GM12878 (cell line): Measurements from ENCODE around the gene ZNF121. TPM values are rescaled to one million over a fixed set of nuclear protein-coding genes. Genes with fewer than 3 reads are reported as not detected.
"Not testable (repeated sequence)": the region's sequence is repeated elsewhere in the genome, so short reads cannot be mapped to it uniquely, and the experiment has no call there.

ENCODE experiments used
- ATAC-seq: fragments of 200-7000 bp; cut with Tn5 transposase; 3 replicates; pipeline ENCODE4 v1.9.1; 2020; ENCODE audit warnings: mild to moderate bottlenecking, moderate library complexity
- BruUV-seq: library from RNA; stranded (reverse); fragments of 400-500 nt; replicated peaks from 2 replicates; lab custom pipeline; 2021; lab: Mats Ljungman, UMichigan
- CTCF ChIA-PET: fragments of 300-600 bp; sonication (Branson Sonifier 250); formaldehyde crosslinking; extraction: SDS; loops from one replicate; lab custom pipeline; 2021; ENCODE audit warnings: inconsistent platforms; lab: Yijun Ruan, JAX
- POLR2A ChIA-PET: fragments of 350-600 bp; formaldehyde crosslinking; extraction: SDS; loops from one replicate; lab custom pipeline; 2021; ENCODE audit warnings: inconsistent platforms; lab: Charles Lee
- RAD21 ChIA-PET: fragments of 300-600 bp; sonication (Branson Sonifier 250); formaldehyde crosslinking; loops from one replicate; lab custom pipeline; 2023; ENCODE audit warnings: antibody characterized with exemption; ENCODE audit not compliant: unreplicated experiment; lab: Charles Lee
- SMC1A ChIA-PET: fragments of 300-600 bp; sonication (Branson Sonifier 250); formaldehyde crosslinking; loops from one replicate; lab custom pipeline; 2023; ENCODE audit not compliant: unreplicated experiment, uncharacterized antibody; lab: Charles Lee
- DNase-seq: peaks from one replicate; pipeline ENCODE4 v3.0.0-alpha.2; 2011; ENCODE audit warnings: low read depth, low spot score
- FAIRE-seq: peaks from 3 replicates; lab custom pipeline; 2011; peaks lifted over from hg19 to GRCh38; lab: Jason Lieb, UNC
- H2AFZ ChIP-seq: 2 replicates; pipeline ENCODE4 v1.6.0; 2011; ENCODE audit warnings: low read depth, low read length, control low read depth; ENCODE audit not compliant: control insufficient read depth
- H3K27ac ChIP-seq: 2 replicates; pipeline ENCODE4 v1.5.1; 2011; ENCODE audit warnings: control low read depth; ENCODE audit not compliant: control insufficient read depth, insufficient read depth
- H3K27me3 ChIP-seq, 2 experiments: replicated peaks in 1 of 2; 2 replicates each; pipeline versions ENCODE4 v1.6.0 to v1.6.1; 2011; ENCODE audit warnings: low read length in 1 of 2; ENCODE audit not compliant: control insufficient read depth in 2 of 2, insufficient read depth in 2 of 2
- H3K36me3 ChIP-seq, 2 experiments: 2 replicates each; pipeline ENCODE4 v1.5.1; 2011; ENCODE audit warnings: low read length in 1 of 2; ENCODE audit not compliant: control insufficient read depth in 2 of 2, insufficient read depth in 2 of 2
- H3K4me1 ChIP-seq: 2 replicates; pipeline ENCODE4 v1.6.1; 2011; ENCODE audit warnings: mild to moderate bottlenecking, low read length, moderate library complexity, mixed read lengths; ENCODE audit not compliant: control insufficient read depth, insufficient read depth
- H3K4me2 ChIP-seq: 2 replicates; pipeline ENCODE4 v1.6.0; 2011; ENCODE audit warnings: control low read depth; ENCODE audit not compliant: control insufficient read depth, insufficient read depth
- H3K4me3 ChIP-seq: fragments of 200-600 bp; sonication (generic); 2 replicates; pipeline ENCODE4 v1.5.1; 2016
- H3K79me2 ChIP-seq: 2 replicates; pipeline ENCODE4 v1.6.0; 2011; ENCODE audit warnings: low read length; ENCODE audit not compliant: control insufficient read depth, insufficient read depth
- H3K9ac ChIP-seq: 2 replicates; pipeline ENCODE4 v1.8.0; 2011; ENCODE audit warnings: low read length, control low read depth, mixed read lengths; ENCODE audit not compliant: control insufficient read depth, insufficient read depth
- H3K9me3 ChIP-seq: replicated peaks from 3 replicates; pipeline ENCODE4 v1.5.1; 2011; ENCODE audit warnings: mild to moderate bottlenecking, low read length; ENCODE audit not compliant: control insufficient read depth, insufficient read depth
- H4K20me1 ChIP-seq: 2 replicates; pipeline ENCODE4 v1.6.0; 2011; ENCODE audit not compliant: control insufficient read depth, insufficient read depth
- ATF7 ChIP-seq: fragments of 450-650 bp; IDR thresholded peaks from 2 replicates; pipeline ENCODE4 v1.6.1; 2016; ENCODE audit warnings: low read depth, mild to moderate bottlenecking
- CHD2 ChIP-seq: IDR thresholded peaks from 2 replicates; pipeline ENCODE4 v1.6.1; 2011; ENCODE audit warnings: low read depth, low read length, improper control_type of control experiment, borderline replicate concordance
- GABPA ChIP-seq: IDR thresholded peaks from 2 replicates; pipeline ENCODE4 v1.6.1; 2014; ENCODE audit warnings: antibody characterized with exemption, low read depth, mild to moderate bottlenecking, inconsistent platforms
- IRF5 ChIP-seq: fragments of 450-650 bp; IDR thresholded peaks from 2 replicates; pipeline ENCODE4 v1.6.1; 2017; ENCODE audit warnings: borderline replicate concordance
- JUND ChIP-seq: IDR thresholded peaks from 2 replicates; pipeline ENCODE4 v1.6.1; 2012; ENCODE audit warnings: low read depth, mild to moderate bottlenecking, low read length, improper control_type of control experiment, moderate library complexity
- KDM1A ChIP-seq: fragments of 200-600 bp; sonication (generic); IDR thresholded peaks from 2 replicates; pipeline ENCODE4 v1.6.1; 2016; ENCODE audit warnings: borderline replicate concordance
- MTA2 ChIP-seq: fragments of 450-650 bp; IDR thresholded peaks from 2 replicates; pipeline ENCODE4 v1.6.1; 2016; ENCODE audit warnings: low read depth, mild to moderate bottlenecking, moderate library complexity
- MXI1 ChIP-seq: fragments of 150-350 bp; IDR thresholded peaks from 2 replicates; pipeline ENCODE4 v1.6.1; 2011; ENCODE audit warnings: low read depth, mild to moderate bottlenecking, inconsistent platforms, low read length, improper control_type of control experiment
- NFYA ChIP-seq: IDR thresholded peaks from 2 replicates; pipeline ENCODE4 v1.6.1; 2011; ENCODE audit warnings: low read depth, mild to moderate bottlenecking, low read length, improper control_type of control experiment, borderline replicate concordance
- PML ChIP-seq: IDR thresholded peaks from 2 replicates; pipeline ENCODE4 v1.6.1; 2012; ENCODE audit warnings: low read length, inconsistent platforms
- RUNX3 ChIP-seq: IDR thresholded peaks from 2 replicates; pipeline ENCODE4 v1.6.1; 2012; ENCODE audit warnings: low read length, inconsistent platforms
- SMC3 ChIP-seq: IDR thresholded peaks from 2 replicates; pipeline ENCODE4 v1.6.1; 2011; ENCODE audit warnings: low read length, improper control_type of control experiment, borderline replicate concordance
- SRF ChIP-seq, 2 experiments: IDR thresholded peaks; 2 replicates each; pipeline ENCODE4 v1.6.1; 2011; ENCODE audit warnings: low read depth in 2 of 2, low read length in 2 of 2, mild to moderate bottlenecking in 1 of 2, moderate library complexity in 1 of 2
- YBX1 ChIP-seq: fragments of 450-650 bp; IDR thresholded peaks from 2 replicates; pipeline ENCODE4 v1.6.1; 2016; ENCODE audit warnings: antibody characterized with exemption
- WGBS: methylation state at CpG from one replicate; pipeline ENCODE4 v1.1.6; 2016; ENCODE audit warnings: low lambda C conversion rate; ENCODE audit not compliant: insufficient replicate concordance, insufficient coverage; ENCODE audit errors: missing lambda C conversion rate; 5-methylcytosine and 5-hydroxymethylcytosine counted together
- in situ Hi-C: fragments of 300-500 bp; cut with MboI; formaldehyde crosslinking; loops from 9 replicates; pipeline ENCODE4 v1.14.3; 2018; ENCODE audit warnings: mixed read lengths
- intact Hi-C: fragments of 100-400 bp; cut with micrococcal nuclease; formaldehyde crosslinking; loops from one replicate; pipeline ENCODE4 v1.14.2; 2022; ENCODE audit not compliant: unreplicated experiment
- polyA plus RNA-seq, 11 experiments: library from polyadenylated mRNA; depleted of rRNA in 4 of 11; unstranded in 6 of 11; stranded (reverse) in 5 of 11; fragments of >200 nt; fragmentation: Nextera tagmentation in 4 of 11; fragmentation: Illumina TruSeq in 1 of 11; extraction: Ambion mirVana in 4 of 11; extraction: Trizol in 1 of 11; gene quantifications; 1 replicate in 1 of 11; 2 replicates in 10 of 11; pipeline versions ENCODE4 v1.2.1 to v1.2.3, GENCODE V29; 2011 to 2016; ENCODE audit warnings: inconsistent platforms in 2 of 11, missing spikeins in 2 of 11, low read depth in 1 of 11
- total RNA-seq, 4 experiments: library from RNA; depleted of rRNA in 3 of 4; stranded (reverse); fragments of >200 nt in 3 of 4; fragmentation: Illumina TruSeq in 1 of 4; extraction: Trizol in 1 of 4; gene quantifications; 2 replicates each; pipeline versions ENCODE4 v1.2.1 to v1.2.3, GENCODE V29; 2013 to 2021
- TF ChIP-seq, protein P1 (sequence below): IDR thresholded peaks from 2 replicates; pipeline ENCODE4 v1.6.1; 2012; ENCODE audit warnings: low read length, inconsistent platforms

ZNF121 gene
- total and polyA plus RNA-seq, 10 of the 15 experiments (the other 5 are each of a cell fraction or from before 2014, with no cell fraction given), result 4.8 to 75.0 (median 17.7) TPM

DNA sequence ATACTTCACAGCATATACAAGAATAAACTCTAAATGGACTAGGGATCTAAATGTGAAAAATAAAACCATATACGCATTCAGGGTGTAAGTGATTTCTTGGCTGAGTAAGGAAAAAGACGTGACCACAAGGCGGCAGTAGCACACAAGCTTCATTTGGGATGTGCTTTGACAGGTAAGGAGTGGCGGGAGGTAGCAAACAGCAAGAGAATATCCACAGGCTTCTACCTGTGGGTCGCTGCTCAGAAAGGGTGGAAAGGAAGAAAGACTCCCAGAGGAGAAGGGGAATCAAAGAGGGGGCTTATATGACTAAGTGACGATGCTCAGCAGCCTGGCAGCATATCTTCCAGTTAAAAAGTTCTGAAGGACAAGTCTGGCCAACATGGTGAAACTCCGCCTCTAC is 2.5 kb upstream of the ZNF121 start (continued):
- no peak for TF ChIP-seq PML
- no peak for TF ChIP-seq ATF7
- no peak for TF ChIP-seq IRF5
- no peak for TF ChIP-seq KDM1A
- no peak for TF ChIP-seq GABPA
- TF ChIP-seq NFYA, result no peak
- TF ChIP-seq, protein P1, sequence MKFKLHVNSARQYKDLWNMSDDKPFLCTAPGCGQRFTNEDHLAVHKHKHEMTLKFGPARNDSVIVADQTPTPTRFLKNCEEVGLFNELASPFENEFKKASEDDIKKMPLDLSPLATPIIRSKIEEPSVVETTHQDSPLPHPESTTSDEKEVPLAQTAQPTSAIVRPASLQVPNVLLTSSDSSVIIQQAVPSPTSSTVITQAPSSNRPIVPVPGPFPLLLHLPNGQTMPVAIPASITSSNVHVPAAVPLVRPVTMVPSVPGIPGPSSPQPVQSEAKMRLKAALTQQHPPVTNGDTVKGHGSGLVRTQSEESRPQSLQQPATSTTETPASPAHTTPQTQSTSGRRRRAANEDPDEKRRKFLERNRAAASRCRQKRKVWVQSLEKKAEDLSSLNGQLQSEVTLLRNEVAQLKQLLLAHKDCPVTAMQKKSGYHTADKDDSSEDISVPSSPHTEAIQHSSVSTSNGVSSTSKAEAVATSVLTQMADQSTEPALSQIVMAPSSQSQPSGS, result no peak
- no peak for TF ChIP-seq CHD2
- no peak for TF ChIP-seq JUND
- no peak for TF ChIP-seq SRF (IDR thresholded peaks at IDR 0.05; ENCODE audit: low read depth in 2 of 2, low read length in 2 of 2)
- TF ChIP-seq SMC3, result peak; percentile 56; the same call in 1 of the 2 replicates
- TF ChIP-seq RUNX3, result peak; percentile 52
- no peak for TF ChIP-seq MTA2
- no peak for TF ChIP-seq MXI1
- no peak for TF ChIP-seq YBX1

- POLR2A ChIA-PET, H3K27me3 ChIP-seq, intact Hi-C loops, H3K9ac ChIP-seq, DNase-seq, H4K20me1 ChIP-seq, SMC1A ChIA-PET, in situ Hi-C loops, H3K27ac ChIP-seq, H3K4me1 ChIP-seq, CTCF ChIA-PET, ATAC-seq, BruUV-seq, H2AFZ ChIP-seq, H3K36me3 ChIP-seq: not testable (repeated sequence)
- WGBS, result 96% methylated on average over 11 of the region's 13 CpGs
- Histone ChIP-seq H3K9me3 (peaks cover 16% of the 10 kb centered on the region), H3K4me2 (peak overlapping the region; percentile 30; the same call in 1 of the 2 replicates), H3K4me3 (peak overlapping the region; percentile 45; the same call in 1 of the 2 replicates), H3K79me2 (peaks cover 60% of the 10 kb centered on the region)
- FAIRE-seq, result peak; percentile 47
- RAD21 ChIA-PET, result interaction anchor here (0.6 kb wide), 1 partner anchor 801 kb away, joined by 3 read pairs; no protein-coding TSS in a partner anchor
Measured at GRCh38 chr19:9582081-9582725, 2.1 kb downstream of the ZNF121 start.
